Inflammatory macrophage (primary cell): ENCODE data around the gene HEBP2.
A peak's percentile ranks its signal among the peaks of the same experiment; 100 is the strongest.
"Not testable (repeated sequence)": the region's sequence is repeated elsewhere in the genome, so short reads cannot be mapped to it uniquely, and the experiment has no call there.

Experiments used
- DNase-seq, 2 donors: peaks; one replicate each; pipeline ENCODE4 v3.0.0-alpha.2; 2020 to 2022
- total RNA-seq, 18 experiments: gene quantifications; one replicate each; lab custom pipeline; 2026; ENCODE audit warnings: mixed read lengths in 6 of 18, inconsistent platforms in 2 of 18; lab: John Stamatoyannopoulos, UW

Gene HEBP2, protein sequence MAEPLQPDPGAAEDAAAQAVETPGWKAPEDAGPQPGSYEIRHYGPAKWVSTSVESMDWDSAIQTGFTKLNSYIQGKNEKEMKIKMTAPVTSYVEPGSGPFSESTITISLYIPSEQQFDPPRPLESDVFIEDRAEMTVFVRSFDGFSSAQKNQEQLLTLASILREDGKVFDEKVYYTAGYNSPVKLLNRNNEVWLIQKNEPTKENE
- 6.5 to 23.9 (median 16.4) reads per million in 18 experiments for total RNA-seq

DNA sequence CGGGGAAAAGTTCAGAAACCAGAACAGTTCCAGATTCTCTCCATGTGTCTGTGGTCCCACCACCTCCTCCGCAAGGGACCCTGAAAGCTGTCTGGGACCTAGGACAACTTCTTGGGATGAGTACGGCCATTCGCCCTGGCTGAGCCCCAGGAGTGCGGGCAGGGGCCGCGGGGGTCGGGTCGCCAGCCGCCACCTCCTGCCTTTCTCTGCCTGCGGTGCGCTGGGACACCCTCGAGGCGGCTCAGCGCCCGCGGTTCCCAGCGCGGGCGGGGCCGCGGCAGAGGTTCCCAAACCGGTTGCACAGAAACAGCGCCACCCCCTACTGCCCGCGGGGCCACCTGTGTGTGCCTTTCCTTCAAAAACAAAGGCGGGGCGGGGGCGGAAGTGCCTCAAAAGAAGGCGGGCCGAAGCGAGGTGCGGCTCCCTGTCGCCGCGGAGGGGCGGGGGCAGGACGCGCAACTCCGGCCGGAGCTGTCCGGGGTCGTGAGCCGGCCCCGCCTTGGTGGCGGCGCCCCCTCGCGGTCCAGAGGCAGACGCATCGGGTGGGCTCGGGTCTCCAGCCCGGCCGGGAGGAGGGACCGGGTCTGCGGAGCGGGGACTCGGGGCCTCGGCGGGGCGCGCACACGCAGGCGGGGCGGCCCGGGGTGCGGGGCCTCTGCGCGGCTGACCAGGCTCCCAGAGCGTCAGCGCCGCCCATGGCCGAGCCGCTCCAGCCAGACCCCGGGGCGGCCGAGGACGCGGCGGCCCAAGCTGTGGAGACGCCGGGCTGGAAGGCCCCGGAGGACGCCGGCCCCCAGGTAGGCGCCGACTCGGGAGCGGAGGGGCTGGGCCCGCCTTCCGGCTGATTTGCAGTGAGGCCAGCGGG is at the start of gene HEBP2:
Gene HEBP2, plus strand, starts transcription at position 423 of the 865 bp plus-strand sequence. Its CDS starts 273 bp downstream, at position 696.
- peak; percentile 64 for DNase-seq

DNA sequence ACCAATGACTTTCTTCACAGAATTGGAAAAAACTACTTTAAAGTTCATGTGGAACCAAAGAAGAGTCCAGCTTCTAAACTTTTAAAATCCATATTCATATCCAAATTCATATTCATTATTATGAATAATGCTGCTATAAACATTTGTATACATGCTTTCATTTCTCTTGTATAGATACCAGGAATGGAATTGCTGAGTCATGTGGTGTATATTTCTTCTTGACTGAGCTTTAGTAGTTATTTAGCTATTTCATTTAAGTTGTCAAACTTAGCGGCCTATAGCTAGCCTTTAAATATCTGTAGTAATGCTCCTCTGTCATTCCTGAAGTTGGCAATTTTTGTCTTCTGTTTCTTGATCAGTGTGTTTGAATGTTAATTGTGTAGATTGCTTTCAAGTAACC is 46.1 kb upstream of the HEBP2 start:
- DNase-seq: no peak

- not testable (repeated sequence) for DNase-seq
Observed at GRCh38 chr6:138368684-138369083, 35.3 kb upstream of the HEBP2 start.

DNA sequence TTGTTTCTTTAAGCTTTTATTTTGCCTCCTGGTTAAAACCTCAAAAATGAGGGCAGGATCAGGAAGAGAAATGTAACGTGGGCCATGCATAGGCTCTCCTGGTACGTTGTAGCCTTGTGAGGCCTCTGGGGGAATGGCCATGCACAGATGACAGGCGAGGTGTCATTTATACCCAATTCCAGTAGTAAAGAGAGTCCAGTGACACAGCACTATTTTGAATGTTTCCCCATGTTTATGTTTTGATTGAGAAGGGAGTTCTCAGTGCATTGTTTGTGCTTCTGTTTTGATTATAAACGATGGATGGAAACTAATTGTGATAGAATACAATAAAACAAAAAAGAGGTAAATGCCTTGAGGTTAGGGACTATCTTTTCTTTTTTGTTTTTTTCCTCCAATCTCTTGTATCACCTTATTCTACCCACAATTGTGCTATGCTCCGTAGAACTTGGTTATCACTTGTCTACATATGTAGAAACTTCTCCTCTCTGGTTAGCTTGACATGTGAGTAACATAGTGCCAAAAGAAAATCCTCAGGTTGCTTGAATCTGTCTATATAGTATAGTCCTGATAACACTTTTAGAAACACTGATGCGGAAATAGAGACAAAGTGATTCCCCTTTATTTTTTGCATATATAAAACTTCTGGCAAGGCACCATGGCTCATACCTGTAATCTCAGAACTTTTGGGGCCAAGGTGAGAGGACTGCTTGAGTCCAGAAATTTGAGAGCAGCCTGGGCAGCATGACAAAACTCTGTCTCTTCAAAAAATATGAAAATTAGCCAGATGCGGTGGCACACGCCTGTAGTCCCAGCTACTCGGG is 33.2 kb upstream of the HEBP2 start:
- no peak for DNase-seq

- no peak for DNase-seq
Observed at GRCh38 chr6:138371452-138371711, 32.6 kb upstream of the HEBP2 start.

- DNase-seq: no peak
Observed at GRCh38 chr6:138371720-138372119, 32.3 kb upstream of the HEBP2 start.

DNA sequence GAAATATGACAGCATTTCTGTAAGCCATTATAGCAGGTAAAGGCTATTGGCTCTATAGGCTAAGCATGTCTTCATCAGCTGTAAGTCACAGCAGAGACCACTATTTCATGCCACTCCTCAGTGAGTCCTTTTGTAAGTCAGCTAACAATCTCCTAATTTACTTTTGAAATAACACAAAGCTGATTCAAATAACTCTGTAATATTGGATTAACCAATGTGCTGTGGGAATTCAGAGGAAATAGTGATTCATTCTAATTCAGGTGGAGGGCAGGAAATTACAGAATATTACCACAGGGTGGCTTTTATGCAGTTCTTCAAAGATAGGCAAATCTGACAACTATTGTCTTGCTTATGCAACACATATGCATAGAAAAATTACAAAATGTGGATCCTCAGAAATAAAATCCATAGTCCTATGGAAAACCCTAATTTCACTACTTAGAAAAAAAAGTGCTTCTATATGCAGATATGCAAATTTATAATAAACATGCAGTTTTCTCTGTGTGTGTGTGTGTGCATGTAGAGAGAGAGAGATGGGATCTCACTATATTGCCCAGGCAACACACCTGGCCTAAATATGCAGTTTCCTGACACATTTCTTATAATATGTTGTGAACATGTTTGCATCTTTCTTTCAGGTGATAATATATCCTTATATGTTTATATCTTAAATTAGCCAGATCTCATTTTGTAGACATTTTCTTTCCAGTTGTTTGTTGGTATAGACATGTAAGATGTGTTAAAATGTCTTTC is 31.1 kb upstream of the HEBP2 start:
- DNase-seq: no peak

DNA sequence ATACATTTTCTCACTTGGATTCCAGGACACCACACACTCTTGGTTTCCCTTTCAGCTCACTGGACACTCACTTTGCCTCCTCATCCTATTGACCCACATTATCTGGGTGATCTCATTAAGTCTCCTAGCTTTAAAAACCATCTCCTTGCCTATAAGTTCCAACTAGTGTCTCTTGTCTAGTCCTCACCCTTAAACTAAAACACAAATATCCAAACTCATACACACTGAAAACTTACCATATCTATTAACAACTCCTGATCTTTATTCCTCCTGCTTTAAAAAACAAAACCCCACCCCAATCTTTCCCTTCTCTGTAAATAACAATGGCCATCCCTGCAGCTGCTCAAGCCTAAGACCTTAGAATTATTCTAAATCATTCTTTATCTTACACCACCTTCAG is 29.8 kb upstream of the HEBP2 start:
- DNase-seq: no peak

GRCh38 chr6:138374815-138375214 is 29.2 kb upstream of the HEBP2 start:
- no peak for DNase-seq

- no peak for DNase-seq
Observed at GRCh38 chr6:138377042-138377441, 27.0 kb upstream of the HEBP2 start.

- DNase-seq: no peak
Observed at GRCh38 chr6:138377844-138378243, 26.2 kb upstream of the HEBP2 start, which contains the start of gene SMIM28. Gene SMIM28 (plus strand): TSS chr6:138377905. CDS start chr6:138378073, 168 bp downstream.

GRCh38 chr6:138378463-138378862 is 25.6 kb upstream of the HEBP2 start:
- no peak for DNase-seq

DNA sequence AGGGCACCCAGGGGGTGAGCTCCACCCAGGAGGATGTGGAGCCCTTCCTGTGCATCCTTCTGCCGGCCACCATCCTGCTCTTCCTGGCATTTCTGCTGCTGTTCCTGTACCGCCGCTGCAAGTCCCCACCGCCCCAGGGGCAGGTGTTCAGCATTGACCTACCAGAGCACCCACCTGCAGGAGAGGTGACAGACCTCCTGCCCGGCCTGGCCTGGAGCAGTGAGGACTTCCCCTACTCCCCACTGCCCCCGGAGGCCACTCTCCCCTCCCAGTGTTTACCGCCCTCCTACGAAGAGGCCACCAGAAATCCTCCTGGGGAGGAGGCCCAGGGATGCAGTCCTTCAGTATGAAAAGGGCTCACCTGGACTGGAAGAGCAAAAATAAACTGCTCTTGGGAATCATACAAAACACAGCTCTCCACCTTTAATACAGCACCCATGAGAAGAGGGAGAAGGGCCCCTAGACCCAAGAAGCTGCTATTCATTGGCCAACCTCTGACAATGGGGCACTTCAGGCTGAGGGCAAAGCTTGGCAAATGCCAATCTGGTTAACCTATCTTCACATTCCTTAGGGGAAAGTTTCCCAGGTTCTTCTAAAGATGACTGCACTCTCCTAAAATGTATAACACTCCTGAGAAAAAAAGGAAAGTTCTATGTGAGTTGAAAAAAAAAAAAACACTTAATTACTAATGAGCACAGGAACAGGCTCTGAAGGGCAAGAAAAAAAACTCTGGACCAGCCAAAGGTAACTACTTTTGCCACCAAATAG is 21.3 kb upstream of the HEBP2 start:
- DNase-seq: no peak

DNA sequence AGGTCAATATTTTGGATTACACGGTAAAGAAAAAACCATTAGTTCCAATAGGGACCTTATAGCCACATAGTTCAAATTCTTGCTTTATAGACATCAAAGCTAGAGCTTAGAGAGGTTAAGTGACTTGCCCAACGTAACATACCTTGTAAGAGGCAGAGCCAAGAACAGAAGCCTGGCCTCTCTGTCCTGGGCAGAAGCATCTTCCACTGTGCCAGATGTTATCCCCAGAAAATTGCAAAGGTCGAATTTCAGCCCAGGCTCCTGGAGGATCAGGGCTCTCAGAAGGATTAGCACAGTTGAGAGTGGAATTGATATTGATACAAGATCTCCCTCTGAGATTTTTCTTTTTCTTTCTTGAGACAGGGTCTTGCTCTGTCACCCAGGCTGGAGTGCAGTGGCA is 20.2 kb upstream of the HEBP2 start:
- DNase-seq: no peak

- DNase-seq: no peak
Observed at GRCh38 chr6:138386897-138387296, 17.1 kb upstream of the HEBP2 start.

- no peak for DNase-seq
Observed at GRCh38 chr6:138387577-138388368, 16.2 kb upstream of the HEBP2 start.

DNA sequence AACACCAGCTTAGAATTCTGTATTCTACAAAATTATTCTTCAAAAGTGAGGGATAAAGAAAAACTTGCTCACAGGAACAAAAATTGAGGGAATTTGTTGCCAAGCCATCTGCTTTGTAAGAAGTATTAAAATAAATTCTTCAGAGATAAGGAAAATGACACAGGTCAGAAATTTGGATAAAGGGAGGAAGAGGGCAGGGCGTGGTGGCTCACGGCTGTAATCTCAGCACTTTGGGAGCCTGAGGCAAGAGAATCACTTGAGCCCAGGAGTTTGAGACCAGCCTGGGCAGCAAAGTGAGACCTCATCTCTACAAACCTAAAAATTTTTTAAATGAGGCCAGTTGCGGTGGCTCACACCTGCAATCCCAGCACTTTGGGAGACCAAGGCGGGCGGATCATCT is 14.5 kb upstream of the HEBP2 start:
- no peak for DNase-seq

DNA sequence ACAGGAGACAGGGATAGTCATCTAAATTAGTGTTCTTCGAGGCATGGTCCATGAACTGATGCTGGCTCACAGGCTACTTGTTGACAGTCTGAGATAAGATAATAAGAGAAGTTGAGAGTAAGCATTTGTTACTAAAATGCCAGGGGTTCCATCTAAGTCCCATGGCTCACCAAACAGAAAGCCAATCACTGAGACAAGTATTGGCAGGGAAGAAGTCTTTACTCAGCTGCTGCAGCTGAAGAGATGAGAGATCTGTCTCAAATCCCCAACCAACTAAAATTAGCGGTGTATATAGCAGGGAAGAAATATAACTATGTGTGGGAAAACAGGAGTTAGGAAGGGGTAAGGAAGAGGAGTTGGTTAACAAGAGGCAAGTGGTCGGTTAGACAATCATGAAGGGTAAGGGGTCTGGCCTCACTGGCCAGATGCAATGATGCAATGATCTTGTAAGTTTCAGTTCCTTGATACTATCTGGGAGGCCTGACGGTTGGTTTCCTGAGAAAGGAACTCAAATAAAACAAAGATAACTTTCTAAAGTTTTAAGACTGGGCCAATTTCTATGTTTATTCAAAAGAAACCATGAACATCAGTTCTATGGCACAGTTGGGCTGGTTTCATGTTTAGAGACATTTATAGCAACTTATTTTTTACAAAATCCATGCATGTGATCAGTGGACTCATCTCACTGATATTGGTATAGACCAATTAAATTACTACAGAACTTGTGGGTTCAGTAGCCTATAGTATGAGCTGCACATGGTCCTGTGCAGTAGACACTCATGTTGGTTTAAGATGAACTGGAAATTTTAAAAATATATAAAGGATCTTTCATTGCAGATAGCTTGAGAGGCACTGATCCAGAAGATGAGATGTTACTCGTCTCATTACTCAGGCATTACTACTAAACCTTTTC is 9.9 kb upstream of the HEBP2 start:
- DNase-seq: peak; percentile 17 to 33

DNA sequence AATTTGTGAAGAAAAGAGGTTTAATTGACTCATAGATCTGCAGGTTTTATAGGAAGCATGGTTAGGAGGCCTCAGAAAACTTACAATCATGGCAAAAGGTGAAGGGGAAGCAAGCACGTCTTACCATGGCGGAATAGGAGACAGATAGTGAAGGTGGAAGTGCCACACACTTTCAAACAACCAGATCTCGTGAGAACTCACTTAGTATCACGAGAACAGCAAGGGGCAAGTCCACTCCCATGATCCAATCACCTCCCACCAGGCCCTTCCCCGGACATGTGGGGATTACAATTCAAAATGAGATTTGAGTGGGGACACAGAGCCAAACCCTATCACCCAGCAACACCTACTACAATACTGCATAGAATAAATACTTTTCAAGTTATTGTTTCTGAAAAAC is 7.3 kb upstream of the HEBP2 start:
- no peak for DNase-seq
